Stimulated activated CD8-positive, alpha-beta memory T cell treated with anti-CD3 and anti-CD28 coated beads, Interleukin-4, amount 100 ng/mL, for 1 hour (primary cell): ENCODE results near the gene IQSEC1.

Experiments used
- DNase-seq, 2 donors: peaks; one replicate each; pipeline ENCODE4 v3.0.0-alpha.2; 2020; ENCODE audit warnings: low read depth in 2 of 2, low spot score in 1 of 2

The IQSEC1 gene

GRCh38 chr3:12910356-12911099 is 162.7 kb downstream of the IQSEC1 start:
- no peak for DNase-seq

GRCh38 chr3:12909710-12910109 is 163.5 kb downstream of the IQSEC1 start:
- no peak for DNase-seq

GRCh38 chr3:12908859-12909258 is 164.4 kb downstream of the IQSEC1 start:
- DNase-seq, result no peak

- no peak for DNase-seq
These were observed 165.0 kb downstream of the IQSEC1 start for GRCh38 chr3:12908136-12908730.

- DNase-seq, result no peak
These were observed 165.5 kb downstream of the IQSEC1 start for GRCh38 chr3:12907729-12908128.

- no peak for DNase-seq
These were observed 165.9 kb downstream of the IQSEC1 start for GRCh38 chr3:12907296-12907695.

GRCh38 chr3:12906916-12907290 is 166.3 kb downstream of the IQSEC1 start:
- no peak for DNase-seq

- no peak for DNase-seq
These were observed 166.9 kb downstream of the IQSEC1 start for GRCh38 chr3:12906141-12906915.

- no peak for DNase-seq
These were observed 167.7 kb downstream of the IQSEC1 start for GRCh38 chr3:12905316-12906071.

GRCh38 chr3:12904951-12905315 is 168.3 kb downstream of the IQSEC1 start:
- no peak for DNase-seq

- DNase-seq, result no peak
These were observed 169.3 kb downstream of the IQSEC1 start for GRCh38 chr3:12903881-12904280.

GRCh38 chr3:12903000-12903800 is 170.0 kb downstream of the IQSEC1 start:
- DNase-seq, result no peak

- DNase-seq, result no peak
These were observed 170.8 kb downstream of the IQSEC1 start for GRCh38 chr3:12902181-12902999.

- DNase-seq, result no peak
These were observed 171.6 kb downstream of the IQSEC1 start for GRCh38 chr3:12901623-12902045.

GRCh38 chr3:12900885-12901411 is 172.3 kb downstream of the IQSEC1 start:
- DNase-seq, result no peak

GRCh38 chr3:12898965-12899755 is 174.1 kb downstream of the IQSEC1 start:
- no peak for DNase-seq

GRCh38 chr3:12898290-12898964 is 174.8 kb downstream of the IQSEC1 start:
- DNase-seq, result no peak
